ENCODE results near the gene RABGAP1L. TPM values are rescaled to one million over a fixed set of nuclear protein-coding genes. Genes with fewer than 3 reads are reported as not detected.

Gene RABGAP1L
- total and polyA plus RNA-seq, 2 donors (not counting 3 experiments of a cell fraction or from before 2014, with no cell fraction given), result 6.4 to 22.2 TPM

GRCh38 chr1:174425121-174425520 lies 265.8 kb downstream of the RABGAP1L start:
- FAIRE-seq (no peak), DNase-seq (ENCODE audit: low read depth, low spot score) (no peak)
- dilution Hi-C loops (cut with MboI; ENCODE audit: extremely low pct_ligation_motif_present, low sequenced_read_pairs), result no loop called here
- BruUV-seq (replicated peaks), result no TSS peak
- intact Hi-C loops (cut with micrococcal nuclease), result no loop called here
- no peak overlapping the region for H3K9ac ChIP-seq (replicated peaks; ENCODE audit: extremely low read depth, insufficient read depth, low read length)
- H3K4me3 ChIP-seq (replicated peaks in 1 of 3; ENCODE audit: insufficient read depth in 1 of 3, low read depth in 1 of 3, low read length in 3 of 3), result no peak overlapping the region
- H2AFZ ChIP-seq (ENCODE audit: low read depth, low read length), result no peak overlapping the region
- H3K27ac ChIP-seq (ENCODE audit: insufficient read depth, low read depth, low read length), result no peak overlapping the region
- H3K27me3 ChIP-seq (ENCODE audit: control insufficient read depth in 2 of 2, insufficient read depth in 2 of 2, low read length in 2 of 2), result no peaks in the 10 kb centered on the region
- H4K20me1 ChIP-seq (replicated peaks; ENCODE audit: control insufficient read depth, extremely low read depth, insufficient read depth, low read length), result no peaks in the 10 kb centered on the region
- ChIA-PET CTCF (interaction anchor here (1.1 kb wide), 1 partner anchor 163 kb away, joined by 4 read pairs; no protein-coding TSS in a partner anchor), POLR2A (no interaction called here)
- H3K36me3 ChIP-seq (ENCODE audit: control insufficient read depth in 2 of 2, extremely low read depth in 1 of 2, insufficient read depth in 2 of 2, low read length in 2 of 2), result no peaks in the 10 kb centered on the region
- no peaks in the 10 kb centered on the region for H3K4me1 ChIP-seq (ENCODE audit: control insufficient read depth, extremely low read depth, insufficient read depth, low read length)
- no peak overlapping the region for H3K4me2 ChIP-seq (ENCODE audit: insufficient read depth, low read length)
- H3K9me3 ChIP-seq (replicated peaks; ENCODE audit: control insufficient read depth, insufficient read depth, low read length), result no peaks in the 10 kb centered on the region
- no peak for TF ChIP-seq EZH2 (IDR thresholded peaks at IDR 0.05; ENCODE audit: borderline replicate concordance, low read depth, low read length, severe bottlenecking)
- TF ChIP-seq, protein P1, sequence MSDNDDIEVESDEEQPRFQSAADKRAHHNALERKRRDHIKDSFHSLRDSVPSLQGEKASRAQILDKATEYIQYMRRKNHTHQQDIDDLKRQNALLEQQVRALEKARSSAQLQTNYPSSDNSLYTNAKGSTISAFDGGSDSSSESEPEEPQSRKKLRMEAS (IDR thresholded peaks at IDR 0.05; ENCODE audit: insufficient read depth, insufficient read length), result no peak
- TF ChIP-seq, protein P2, sequence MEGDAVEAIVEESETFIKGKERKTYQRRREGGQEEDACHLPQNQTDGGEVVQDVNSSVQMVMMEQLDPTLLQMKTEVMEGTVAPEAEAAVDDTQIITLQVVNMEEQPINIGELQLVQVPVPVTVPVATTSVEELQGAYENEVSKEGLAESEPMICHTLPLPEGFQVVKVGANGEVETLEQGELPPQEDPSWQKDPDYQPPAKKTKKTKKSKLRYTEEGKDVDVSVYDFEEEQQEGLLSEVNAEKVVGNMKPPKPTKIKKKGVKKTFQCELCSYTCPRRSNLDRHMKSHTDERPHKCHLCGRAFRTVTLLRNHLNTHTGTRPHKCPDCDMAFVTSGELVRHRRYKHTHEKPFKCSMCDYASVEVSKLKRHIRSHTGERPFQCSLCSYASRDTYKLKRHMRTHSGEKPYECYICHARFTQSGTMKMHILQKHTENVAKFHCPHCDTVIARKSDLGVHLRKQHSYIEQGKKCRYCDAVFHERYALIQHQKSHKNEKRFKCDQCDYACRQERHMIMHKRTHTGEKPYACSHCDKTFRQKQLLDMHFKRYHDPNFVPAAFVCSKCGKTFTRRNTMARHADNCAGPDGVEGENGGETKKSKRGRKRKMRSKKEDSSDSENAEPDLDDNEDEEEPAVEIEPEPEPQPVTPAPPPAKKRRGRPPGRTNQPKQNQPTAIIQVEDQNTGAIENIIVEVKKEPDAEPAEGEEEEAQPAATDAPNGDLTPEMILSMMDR (IDR thresholded peaks at IDR 0.05; ENCODE audit: extremely low read depth in 1 of 2, insufficient read depth in 1 of 2, low read depth in 1 of 2, low read length in 2 of 2), result no peak
- TF ChIP-seq FOS (IDR thresholded peaks at IDR 0.05; ENCODE audit: borderline replicate concordance, insufficient read depth, low read length), result no peak
- TF ChIP-seq POLR2A (IDR thresholded peaks at IDR 0.05; ENCODE audit: low read depth, low read length), result no peak
- no peak for TF ChIP-seq GATA2 (IDR thresholded peaks at IDR 0.05; ENCODE audit: insufficient read depth, insufficient read length, low read depth, low read length)
- no peak for TF ChIP-seq POLR2AphosphoS5 (IDR thresholded peaks at IDR 0.05; ENCODE audit: insufficient read depth, low read depth, low read length)
- no peak for TF ChIP-seq MYC (IDR thresholded peaks at IDR 0.05; ENCODE audit: low read depth, low read length)
- no peak for TF ChIP-seq JUN (IDR thresholded peaks at IDR 0.05; ENCODE audit: borderline replicate concordance, insufficient read depth, insufficient read length, low read depth)
- H3K79me2 ChIP-seq (ENCODE audit: control insufficient read depth, insufficient read depth, low read length), result no peaks in the 10 kb centered on the region
- no peaks in the 10 kb centered on the region for H3K9me1 ChIP-seq (replicated peaks; ENCODE audit: control insufficient read depth, extremely low read depth, insufficient read depth, low read length)

Data from endothelial cell of umbilical vein (primary cell).